WTC11 (cell line): ENCODE measurements around the gene ITGAL. TPM values are rescaled to one million over a fixed set of nuclear protein-coding genes. Genes with fewer than 3 reads are reported as not detected.

Experiments used
- ATAC-seq: fragments of 200-7000 bp; cut with Tn5 transposase; 2 replicates; pipeline ENCODE4 v1.10.0; 2021; ENCODE audit warnings: mild to moderate bottlenecking, moderate library complexity
- CTCF ChIA-PET: fragments of 300-600 bp; sonication (Branson Sonifier 250); formaldehyde crosslinking; loops from one replicate; lab custom pipeline; 2021; ENCODE audit warnings: antibody characterized with exemption; lab: Charles Lee
- POLR2A ChIA-PET: fragments of 350-600 bp; sonication (Branson Sonifier 250); formaldehyde crosslinking; loops from one replicate; lab custom pipeline; 2021; ENCODE audit warnings: antibody characterized with exemption; lab: Charles Lee
- DNase-seq: peaks from one replicate; pipeline ENCODE4 v3.0.0; 2021; ENCODE audit warnings: low spot score
- H3K27ac Mint-ChIP-seq: 2 replicates; pipeline ENCODE4 v1.8.0; 2021; ENCODE audit warnings: mixed read lengths
- H3K27me3 Mint-ChIP-seq: 2 replicates; pipeline ENCODE4 v1.8.0; 2021; ENCODE audit warnings: low read depth, mild to moderate bottlenecking, moderate library complexity, mixed read lengths
- H3K36me3 Mint-ChIP-seq: 2 replicates; pipeline ENCODE4 v1.8.0; 2021; ENCODE audit warnings: mixed read lengths
- H3K4me1 Mint-ChIP-seq: 2 replicates; pipeline ENCODE4 v1.8.0; 2022; ENCODE audit warnings: mixed read lengths
- H3K4me3 Mint-ChIP-seq: 2 replicates; pipeline ENCODE4 v1.8.0; 2021; ENCODE audit warnings: mild to moderate bottlenecking, moderate library complexity, mixed read lengths
- H3K9me3 Mint-ChIP-seq: 2 replicates; pipeline ENCODE4 v1.8.0; 2021; ENCODE audit warnings: mixed read lengths
- CBFB ChIP-seq: sonication (generic); formaldehyde crosslinking; IDR thresholded peaks from 2 replicates; pipeline ENCODE4 v1.8.1; 2022; ENCODE audit warnings: mild to moderate bottlenecking, low read depth, missing genetic modification reagents
- E2F1 ChIP-seq: sonication (generic); formaldehyde crosslinking; IDR thresholded peaks from 2 replicates; pipeline ENCODE4 v1.8.0; 2022; ENCODE audit warnings: mild to moderate bottlenecking, missing genetic modification reagents
- ESRRA ChIP-seq: sonication (generic); formaldehyde crosslinking; IDR thresholded peaks from 2 replicates; pipeline ENCODE4 v1.8.1; 2022; ENCODE audit warnings: mild to moderate bottlenecking, missing genetic modification reagents, borderline replicate concordance
- GABPB1 ChIP-seq: sonication (generic); formaldehyde crosslinking; IDR thresholded peaks from 2 replicates; pipeline ENCODE4 v1.8.1; 2023; ENCODE audit warnings: mild to moderate bottlenecking, missing genetic modification reagents
- GRHL2 ChIP-seq: fragments of 250-450 bp; sonication (Bioruptor Pico); IDR thresholded peaks from 2 replicates; pipeline ENCODE4 v1.8.0; 2022; ENCODE audit warnings: mild to moderate bottlenecking, moderate library complexity; ENCODE audit not compliant: insufficient replicate concordance, severe bottlenecking
- GTF2I ChIP-seq: fragments of 250-450 bp; sonication (Bioruptor Pico); conservative IDR thresholded peaks from 2 replicates; pipeline ENCODE4 v1.4.0; 2021; ENCODE audit warnings: mild to moderate bottlenecking
- MYBL2 ChIP-seq: sonication (generic); formaldehyde crosslinking; IDR thresholded peaks from 2 replicates; pipeline ENCODE4 v1.8.1; 2023; ENCODE audit warnings: mild to moderate bottlenecking, moderate library complexity, missing genetic modification reagents
- NFE2L1 ChIP-seq: sonication (generic); formaldehyde crosslinking; IDR thresholded peaks from 2 replicates; pipeline ENCODE4 v1.8.1; 2023; ENCODE audit warnings: missing genetic modification reagents
- NR3C1 ChIP-seq: sonication (generic); formaldehyde crosslinking; conservative IDR thresholded peaks from 2 replicates; pipeline ENCODE4 v1.8.1; 2023; ENCODE audit warnings: low read depth, mild to moderate bottlenecking, missing genetic modification reagents
- OVOL2 ChIP-seq: fragments of 250-450 bp; sonication (Bioruptor Pico); IDR thresholded peaks from 2 replicates; pipeline ENCODE4 v1.9.0; 2021; ENCODE audit warnings: mild to moderate bottlenecking, borderline replicate concordance
- RELA ChIP-seq: sonication (generic); formaldehyde crosslinking; IDR thresholded peaks from 2 replicates; pipeline ENCODE4 v1.8.1; 2022; ENCODE audit warnings: missing genetic modification reagents, mild to moderate bottlenecking, borderline replicate concordance
- TP53 ChIP-seq: sonication (generic); formaldehyde crosslinking; IDR thresholded peaks from 2 replicates; pipeline ENCODE4 v1.8.1; 2023; ENCODE audit warnings: mild to moderate bottlenecking, missing genetic modification reagents
- ZBTB21 ChIP-seq: sonication (generic); formaldehyde crosslinking; IDR thresholded peaks from 2 replicates; pipeline ENCODE4 v1.8.1; 2023; ENCODE audit warnings: mild to moderate bottlenecking, missing genetic modification reagents, borderline replicate concordance
- ZSCAN18 ChIP-seq: fragments of 250-450 bp; sonication (Bioruptor Pico); IDR thresholded peaks from 2 replicates; pipeline ENCODE4 v2.1.2; 2022; ENCODE audit warnings: mild to moderate bottlenecking, moderate library complexity
- total RNA-seq: library from RNA; stranded (reverse); gene quantifications from 3 replicates; pipeline ENCODE4 v1.2.3, GENCODE V29; 2021
- TF ChIP-seq, protein P1 (sequence below): fragments of 250-450 bp; sonication (Bioruptor Pico); IDR thresholded peaks from 2 replicates; pipeline ENCODE4 v1.9.0; 2021; ENCODE audit warnings: mild to moderate bottlenecking
- TF ChIP-seq, protein P2 (sequence below): sonication (generic); formaldehyde crosslinking; IDR thresholded peaks from 2 replicates; pipeline ENCODE4 v1.8.0; 2022; ENCODE audit warnings: mild to moderate bottlenecking, missing genetic modification reagents
- TF ChIP-seq, protein P3 (sequence below): sonication (generic); formaldehyde crosslinking; IDR thresholded peaks from 2 replicates; pipeline ENCODE4 v1.8.1; 2022; ENCODE audit warnings: low read depth, missing genetic modification reagents, borderline replicate concordance
- TF ChIP-seq, protein P4 (sequence below): fragments of 250-450 bp; sonication (Bioruptor Pico); IDR thresholded peaks from 2 replicates; pipeline ENCODE4 v1.9.0; 2021; ENCODE audit warnings: mild to moderate bottlenecking, borderline replicate concordance

Gene ITGAL
- total RNA-seq, 1 experiment from 2014 or later = 1.0 TPM

- TF ChIP-seq, protein P1, sequence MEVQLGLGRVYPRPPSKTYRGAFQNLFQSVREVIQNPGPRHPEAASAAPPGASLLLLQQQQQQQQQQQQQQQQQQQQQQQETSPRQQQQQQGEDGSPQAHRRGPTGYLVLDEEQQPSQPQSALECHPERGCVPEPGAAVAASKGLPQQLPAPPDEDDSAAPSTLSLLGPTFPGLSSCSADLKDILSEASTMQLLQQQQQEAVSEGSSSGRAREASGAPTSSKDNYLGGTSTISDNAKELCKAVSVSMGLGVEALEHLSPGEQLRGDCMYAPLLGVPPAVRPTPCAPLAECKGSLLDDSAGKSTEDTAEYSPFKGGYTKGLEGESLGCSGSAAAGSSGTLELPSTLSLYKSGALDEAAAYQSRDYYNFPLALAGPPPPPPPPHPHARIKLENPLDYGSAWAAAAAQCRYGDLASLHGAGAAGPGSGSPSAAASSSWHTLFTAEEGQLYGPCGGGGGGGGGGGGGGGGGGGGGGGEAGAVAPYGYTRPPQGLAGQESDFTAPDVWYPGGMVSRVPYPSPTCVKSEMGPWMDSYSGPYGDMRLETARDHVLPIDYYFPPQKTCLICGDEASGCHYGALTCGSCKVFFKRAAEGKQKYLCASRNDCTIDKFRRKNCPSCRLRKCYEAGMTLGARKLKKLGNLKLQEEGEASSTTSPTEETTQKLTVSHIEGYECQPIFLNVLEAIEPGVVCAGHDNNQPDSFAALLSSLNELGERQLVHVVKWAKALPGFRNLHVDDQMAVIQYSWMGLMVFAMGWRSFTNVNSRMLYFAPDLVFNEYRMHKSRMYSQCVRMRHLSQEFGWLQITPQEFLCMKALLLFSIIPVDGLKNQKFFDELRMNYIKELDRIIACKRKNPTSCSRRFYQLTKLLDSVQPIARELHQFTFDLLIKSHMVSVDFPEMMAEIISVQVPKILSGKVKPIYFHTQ (CRISPR knock-in tag) = no peak
- TF ChIP-seq CBFB = no peak
- TF ChIP-seq, protein P2, sequence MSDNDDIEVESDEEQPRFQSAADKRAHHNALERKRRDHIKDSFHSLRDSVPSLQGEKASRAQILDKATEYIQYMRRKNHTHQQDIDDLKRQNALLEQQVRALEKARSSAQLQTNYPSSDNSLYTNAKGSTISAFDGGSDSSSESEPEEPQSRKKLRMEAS (CRISPR knock-in tag) = no peak
- TF ChIP-seq TP53 (CRISPR knock-in tag) = no peak
Measured at GRCh38 chr16:30556125-30556473, 83.6 kb downstream of the ITGAL start (continued).

GRCh38 chr16:30557707-30557956 is 85.1 kb downstream of the ITGAL start:
- ATAC-seq (no peak), DNase-seq (no peak)
- H3K9me3 Mint-ChIP-seq = no peaks in the 10 kb centered on the region
- ChIA-PET CTCF (interaction anchor here (0.5 to 2.8 kb wide), 8 partner anchors 14 to 380 kb away, joined by 3 to 39 read pairs (median 6); partner anchors contain the start of genes ZNF688, ZNF689 and ZNF747), POLR2A (interaction anchor here (0.5 to 3.5 kb wide), 7 partner anchors 15 to 86 kb away, joined by 3 to 42 read pairs (median 5); partner anchors contain the start of genes ZNF688, ZNF689 and ZNF747)
- TF ChIP-seq NR3C1 (CRISPR knock-in tag) (0 out of 2 replicates have a peak, but pooled peaks have one; percentile 54), GTF2I (CRISPR knock-in tag) (no peak), GRHL2 (CRISPR knock-in tag) (no peak)
- H3K36me3 Mint-ChIP-seq = peaks cover 18% of the 10 kb centered on the region
- peaks cover 14% of the 10 kb centered on the region for H3K27me3 Mint-ChIP-seq
- H3K4me1 Mint-ChIP-seq = peaks cover 29% of the 10 kb centered on the region
- H3K27ac Mint-ChIP-seq = no peak overlapping the region
- H3K4me3 Mint-ChIP-seq = peak overlapping the region; percentile 77

GRCh38 chr16:30557957-30558788 is 85.6 kb downstream of the ITGAL start, which contains the start of gene ZNF764:
Gene ZNF764, minus strand, starts transcription at chr16:30558374. Its CDS starts 192 bp downstream, at chr16:30558182.
- H3K27me3 Mint-ChIP-seq = peaks cover 17% of the 10 kb centered on the region
- no peak for TF ChIP-seq RELA (CRISPR knock-in tag)
- TF ChIP-seq, protein P3, sequence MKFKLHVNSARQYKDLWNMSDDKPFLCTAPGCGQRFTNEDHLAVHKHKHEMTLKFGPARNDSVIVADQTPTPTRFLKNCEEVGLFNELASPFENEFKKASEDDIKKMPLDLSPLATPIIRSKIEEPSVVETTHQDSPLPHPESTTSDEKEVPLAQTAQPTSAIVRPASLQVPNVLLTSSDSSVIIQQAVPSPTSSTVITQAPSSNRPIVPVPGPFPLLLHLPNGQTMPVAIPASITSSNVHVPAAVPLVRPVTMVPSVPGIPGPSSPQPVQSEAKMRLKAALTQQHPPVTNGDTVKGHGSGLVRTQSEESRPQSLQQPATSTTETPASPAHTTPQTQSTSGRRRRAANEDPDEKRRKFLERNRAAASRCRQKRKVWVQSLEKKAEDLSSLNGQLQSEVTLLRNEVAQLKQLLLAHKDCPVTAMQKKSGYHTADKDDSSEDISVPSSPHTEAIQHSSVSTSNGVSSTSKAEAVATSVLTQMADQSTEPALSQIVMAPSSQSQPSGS (CRISPR knock-in tag) = 0 out of 2 replicates have a peak, but pooled peaks have one; percentile 37
- no peak for TF ChIP-seq OVOL2 (CRISPR knock-in tag)
- no peak for TF ChIP-seq ZBTB21 (CRISPR knock-in tag)
- TF ChIP-seq NFE2L1 (CRISPR knock-in tag) = no peak
- TF ChIP-seq E2F1 (CRISPR knock-in tag) = no peak
- TF ChIP-seq, protein P4, sequence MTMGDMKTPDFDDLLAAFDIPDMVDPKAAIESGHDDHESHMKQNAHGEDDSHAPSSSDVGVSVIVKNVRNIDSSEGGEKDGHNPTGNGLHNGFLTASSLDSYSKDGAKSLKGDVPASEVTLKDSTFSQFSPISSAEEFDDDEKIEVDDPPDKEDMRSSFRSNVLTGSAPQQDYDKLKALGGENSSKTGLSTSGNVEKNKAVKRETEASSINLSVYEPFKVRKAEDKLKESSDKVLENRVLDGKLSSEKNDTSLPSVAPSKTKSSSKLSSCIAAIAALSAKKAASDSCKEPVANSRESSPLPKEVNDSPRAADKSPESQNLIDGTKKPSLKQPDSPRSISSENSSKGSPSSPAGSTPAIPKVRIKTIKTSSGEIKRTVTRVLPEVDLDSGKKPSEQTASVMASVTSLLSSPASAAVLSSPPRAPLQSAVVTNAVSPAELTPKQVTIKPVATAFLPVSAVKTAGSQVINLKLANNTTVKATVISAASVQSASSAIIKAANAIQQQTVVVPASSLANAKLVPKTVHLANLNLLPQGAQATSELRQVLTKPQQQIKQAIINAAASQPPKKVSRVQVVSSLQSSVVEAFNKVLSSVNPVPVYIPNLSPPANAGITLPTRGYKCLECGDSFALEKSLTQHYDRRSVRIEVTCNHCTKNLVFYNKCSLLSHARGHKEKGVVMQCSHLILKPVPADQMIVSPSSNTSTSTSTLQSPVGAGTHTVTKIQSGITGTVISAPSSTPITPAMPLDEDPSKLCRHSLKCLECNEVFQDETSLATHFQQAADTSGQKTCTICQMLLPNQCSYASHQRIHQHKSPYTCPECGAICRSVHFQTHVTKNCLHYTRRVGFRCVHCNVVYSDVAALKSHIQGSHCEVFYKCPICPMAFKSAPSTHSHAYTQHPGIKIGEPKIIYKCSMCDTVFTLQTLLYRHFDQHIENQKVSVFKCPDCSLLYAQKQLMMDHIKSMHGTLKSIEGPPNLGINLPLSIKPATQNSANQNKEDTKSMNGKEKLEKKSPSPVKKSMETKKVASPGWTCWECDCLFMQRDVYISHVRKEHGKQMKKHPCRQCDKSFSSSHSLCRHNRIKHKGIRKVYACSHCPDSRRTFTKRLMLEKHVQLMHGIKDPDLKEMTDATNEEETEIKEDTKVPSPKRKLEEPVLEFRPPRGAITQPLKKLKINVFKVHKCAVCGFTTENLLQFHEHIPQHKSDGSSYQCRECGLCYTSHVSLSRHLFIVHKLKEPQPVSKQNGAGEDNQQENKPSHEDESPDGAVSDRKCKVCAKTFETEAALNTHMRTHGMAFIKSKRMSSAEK (CRISPR knock-in tag) = no peak
- TF ChIP-seq ZSCAN18 = no peak
- no peak for TF ChIP-seq MYBL2
- TF ChIP-seq ESRRA (CRISPR knock-in tag) = no peak
- no peak; the same call in 1 of the 2 replicates for TF ChIP-seq GABPB1 (CRISPR knock-in tag)

More at GRCh38 chr16:30557957-30558788, 85.6 kb downstream of the ITGAL start, which contains the start of gene ZNF764:
- CTCF ChIA-PET = interaction anchor here (0.5 to 2.8 kb wide), 19 partner anchors 8 to 446 kb away, joined by 3 to 39 read pairs (median 3); partner anchors contain the start of genes DCTPP1, ZNF688, ZNF689 and ZNF747
- DNase-seq (peak; percentile 96), ATAC-seq (peak; percentile 94)
- peaks cover 29% of the 10 kb centered on the region for H3K4me1 Mint-ChIP-seq
- no peaks in the 10 kb centered on the region for H3K9me3 Mint-ChIP-seq
- H3K36me3 Mint-ChIP-seq = peaks cover 16% of the 10 kb centered on the region
- peak within 1 kb of the TSS; percentile 98 for H3K27ac Mint-ChIP-seq
- peak within 1 kb of the TSS; percentile 77 for H3K4me3 Mint-ChIP-seq
- POLR2A ChIA-PET = interaction anchor here (0.5 to 3.5 kb wide), 12 partner anchors 13 to 655 kb away, joined by 3 to 42 read pairs (median 4); partner anchors contain the start of genes DCTPP1, PRR14, ZNF48 and ZNF688
